IMR-90 (cell line): Measurements from ENCODE around the gene NPIPB2. TPM values are rescaled to one million over a fixed set of nuclear protein-coding genes. Genes with fewer than 3 reads are reported as not detected.

Experiments used
- ATAC-seq: fragments of 200-7000 bp; cut with Tn5 transposase; 2 replicates; pipeline ENCODE4 v1.9.1; 2020; ENCODE audit warnings: low read depth, mild to moderate bottlenecking, moderate library complexity
- BruUV-seq: library from RNA; stranded (reverse); fragments of 400-500 nt; replicated peaks from 2 replicates; lab custom pipeline; 2021; lab: Mats Ljungman, UMichigan
- CTCF ChIA-PET: fragments of 300-600 bp; formaldehyde crosslinking; extraction: SDS; loops from one replicate; lab custom pipeline; 2021; ENCODE audit warnings: antibody characterized with exemption; lab: Yijun Ruan, JAX
- POLR2A ChIA-PET: fragments of 300-600 bp; sonication (Branson Sonifier 250); formaldehyde crosslinking; loops from one replicate; lab custom pipeline; 2022; ENCODE audit warnings: antibody characterized with exemption; ENCODE audit not compliant: unreplicated experiment; lab: Charles Lee
- DNase-seq: peaks from one replicate; pipeline ENCODE4 v3.0.0; 2013
- H2AFZ ChIP-seq: replicated peaks from 2 replicates; pipeline ENCODE3; 2013; ENCODE audit warnings: low read length, mild to moderate bottlenecking; ENCODE audit not compliant: poor library complexity
- H2AK5ac ChIP-seq: 2 replicates; pipeline ENCODE4 v1.6.1; 2013; ENCODE audit warnings: low read depth, low read length, inconsistent platforms
- H2AK9ac ChIP-seq: replicated peaks from 2 replicates; pipeline ENCODE3; 2013; ENCODE audit warnings: mild to moderate bottlenecking, low read depth, low read length, moderate library complexity; ENCODE audit not compliant: poor library complexity
- H2BK120ac ChIP-seq: 2 replicates; pipeline ENCODE4 v1.6.1; 2013; ENCODE audit warnings: low read depth, low read length, inconsistent platforms
- H2BK15ac ChIP-seq: 3 replicates; pipeline ENCODE4 v1.6.1; 2013; ENCODE audit warnings: low read depth, low read length, inconsistent platforms
- H2BK20ac ChIP-seq: 2 replicates; pipeline ENCODE4 v1.6.1; 2013; ENCODE audit warnings: low read depth, mild to moderate bottlenecking, inconsistent platforms, low read length, moderate library complexity
- H2BK5ac ChIP-seq: 2 replicates; pipeline ENCODE4 v1.6.1; 2013; ENCODE audit warnings: mild to moderate bottlenecking, low read depth, low read length, inconsistent platforms; ENCODE audit not compliant: poor library complexity, severe bottlenecking
- H3K14ac ChIP-seq: replicated peaks from 2 replicates; pipeline ENCODE4 v1.6.1; 2013; ENCODE audit warnings: low read depth, low read length, inconsistent platforms
- H3K18ac ChIP-seq: 2 replicates; pipeline ENCODE4 v1.6.1; 2013; ENCODE audit warnings: low read depth, low read length, control low read depth
- H3K23ac ChIP-seq: 2 replicates; pipeline ENCODE4 v1.6.1; 2013; ENCODE audit warnings: low read depth, low read length, inconsistent platforms
- H3K27ac ChIP-seq: 2 replicates; pipeline ENCODE4 v1.5.1; 2013; ENCODE audit warnings: mild to moderate bottlenecking, control low read depth, low read length; ENCODE audit not compliant: insufficient read depth
- H3K27me3 ChIP-seq: 2 replicates; pipeline ENCODE4 v1.6.1; 2013; ENCODE audit warnings: low read length; ENCODE audit not compliant: control insufficient read depth, insufficient read depth
- H3K36me3 ChIP-seq: 2 replicates; pipeline ENCODE4 v1.6.1; 2013; ENCODE audit warnings: low read length, mixed read lengths; ENCODE audit not compliant: control insufficient read depth, insufficient read depth
- H3K4ac ChIP-seq: 2 replicates; pipeline ENCODE4 v1.6.1; 2013; ENCODE audit warnings: low read depth, low read length, inconsistent platforms
- H3K4me1 ChIP-seq: 2 replicates; pipeline ENCODE4 v1.6.1; 2013; ENCODE audit warnings: low read length, mixed read lengths; ENCODE audit not compliant: control insufficient read depth, insufficient read depth
- H3K4me2 ChIP-seq: 2 replicates; pipeline ENCODE4 v1.6.1; 2013; ENCODE audit warnings: low read depth, mild to moderate bottlenecking, control low read depth, low read length, moderate library complexity
- H3K4me3 ChIP-seq: 2 replicates; pipeline ENCODE4 v1.5.1; 2013; ENCODE audit warnings: low read depth, mild to moderate bottlenecking, control low read depth, low read length, moderate library complexity; ENCODE audit not compliant: insufficient read depth
- H3K56ac ChIP-seq: 2 replicates; pipeline ENCODE4 v1.6.1; 2013; ENCODE audit warnings: low read length, inconsistent platforms; ENCODE audit not compliant: insufficient read depth; ENCODE audit errors: extremely low read depth
- H3K79me1 ChIP-seq, 2 experiments: 2 replicates each; pipeline ENCODE4 v1.6.1; 2013; ENCODE audit warnings: low read length in 2 of 2, inconsistent platforms in 1 of 2, low read depth in 1 of 2
- H3K9ac ChIP-seq: 2 replicates; pipeline ENCODE4 v1.6.1; 2013; ENCODE audit warnings: low read depth, low read length, control low read depth
- H3K9me1 ChIP-seq: 2 replicates; pipeline ENCODE4 v1.6.1; 2013; ENCODE audit warnings: low read length, inconsistent platforms; ENCODE audit not compliant: insufficient read depth
- H3K9me3 ChIP-seq: 2 replicates; pipeline ENCODE4 v1.6.1; 2013; ENCODE audit warnings: low read length; ENCODE audit not compliant: control insufficient read depth, insufficient read depth
- H4K20me1 ChIP-seq: 2 replicates; pipeline ENCODE4 v1.6.1; 2013; ENCODE audit warnings: low read length, inconsistent platforms; ENCODE audit not compliant: insufficient read depth
- H4K5ac ChIP-seq: 2 replicates; pipeline ENCODE4 v1.6.1; 2013; ENCODE audit warnings: mild to moderate bottlenecking, low read depth, low read length, control low read depth
- H4K8ac ChIP-seq, 2 experiments: 2 replicates each; pipeline ENCODE4 v1.6.1; 2013; ENCODE audit warnings: low read depth in 2 of 2, low read length in 2 of 2, control low read depth in 1 of 2, inconsistent platforms in 1 of 2
- H4K91ac ChIP-seq: 2 replicates; pipeline ENCODE4 v1.6.1; 2013; ENCODE audit warnings: low read depth, low read length, inconsistent platforms; ENCODE audit not compliant: insufficient read depth
- CHD1 ChIP-seq: IDR thresholded peaks from 2 replicates; pipeline ENCODE4 v1.6.1; 2012; ENCODE audit warnings: low read depth, low read length, improper control_type of control experiment
- FOS ChIP-seq: fragments of 150-350 bp; IDR thresholded peaks from 2 replicates; pipeline ENCODE4 v1.6.1; 2016; ENCODE audit warnings: low read depth, low read length
- MAFK ChIP-seq: IDR thresholded peaks from 2 replicates; pipeline ENCODE4 v1.6.1; 2012; ENCODE audit warnings: low read depth, low read length, improper control_type of control experiment
- MXI1 ChIP-seq: IDR thresholded peaks from 2 replicates; pipeline ENCODE4 v1.6.1; 2012; ENCODE audit warnings: low read depth, mild to moderate bottlenecking, low read length, moderate library complexity, borderline replicate concordance
- POLR2A ChIP-seq: IDR thresholded peaks from 2 replicates; pipeline ENCODE4 v1.6.1; 2012; ENCODE audit warnings: mild to moderate bottlenecking, low read depth, low read length
- RAD21 ChIP-seq: IDR thresholded peaks from 2 replicates; pipeline ENCODE4 v1.6.1; 2012; ENCODE audit warnings: low read length, improper control_type of control experiment
- WGBS, 2 experiments: methylation state at CpG; one replicate each; pipeline versions ENCODE4 v1.1.5 to v1.1.7; 2013; ENCODE audit warnings: missing lambda C conversion rate in 2 of 2; ENCODE audit not compliant: insufficient read length in 1 of 2; ENCODE audit errors: extremely low coverage in 2 of 2; 5-methylcytosine and 5-hydroxymethylcytosine counted together
- dilution Hi-C: fragments of 300-500 bp; cut with HindIII; formaldehyde crosslinking; loops from one replicate; pipeline ENCODE4 v1.14.3; 2018; ENCODE audit warnings: low sequenced_read_pairs; ENCODE audit not compliant: unreplicated experiment
- in situ Hi-C: fragments of 300-500 bp; cut with MboI; formaldehyde crosslinking; loops from 3 replicates; pipeline ENCODE4 v1.14.3; 2019; ENCODE audit warnings: low sequenced_read_pairs, inconsistent platforms, mixed read lengths
- intact Hi-C: fragments of 100-400 bp; cut with micrococcal nuclease; formaldehyde crosslinking; loops from 2 replicates; pipeline ENCODE4 v1.10.0; 2022
- polyA plus RNA-seq, 3 experiments: library from polyadenylated mRNA; depleted of rRNA; stranded (reverse); fragments of >200 nt; gene quantifications; 2 replicates each; pipeline ENCODE4 v1.2.3, GENCODE V29; 2012; ENCODE audit warnings: low replicate concordance in 1 of 3
- total RNA-seq: library from RNA; depleted of rRNA; stranded (reverse); fragments of >200 nt; gene quantifications from 2 replicates; pipeline ENCODE4 v1.2.3, GENCODE V29; 2012

NPIPB2 gene
- total and polyA plus RNA-seq, 2 of the 4 experiments (the other 2 are of a cell fraction): 2.2 to 7.7 TPM

DNA sequence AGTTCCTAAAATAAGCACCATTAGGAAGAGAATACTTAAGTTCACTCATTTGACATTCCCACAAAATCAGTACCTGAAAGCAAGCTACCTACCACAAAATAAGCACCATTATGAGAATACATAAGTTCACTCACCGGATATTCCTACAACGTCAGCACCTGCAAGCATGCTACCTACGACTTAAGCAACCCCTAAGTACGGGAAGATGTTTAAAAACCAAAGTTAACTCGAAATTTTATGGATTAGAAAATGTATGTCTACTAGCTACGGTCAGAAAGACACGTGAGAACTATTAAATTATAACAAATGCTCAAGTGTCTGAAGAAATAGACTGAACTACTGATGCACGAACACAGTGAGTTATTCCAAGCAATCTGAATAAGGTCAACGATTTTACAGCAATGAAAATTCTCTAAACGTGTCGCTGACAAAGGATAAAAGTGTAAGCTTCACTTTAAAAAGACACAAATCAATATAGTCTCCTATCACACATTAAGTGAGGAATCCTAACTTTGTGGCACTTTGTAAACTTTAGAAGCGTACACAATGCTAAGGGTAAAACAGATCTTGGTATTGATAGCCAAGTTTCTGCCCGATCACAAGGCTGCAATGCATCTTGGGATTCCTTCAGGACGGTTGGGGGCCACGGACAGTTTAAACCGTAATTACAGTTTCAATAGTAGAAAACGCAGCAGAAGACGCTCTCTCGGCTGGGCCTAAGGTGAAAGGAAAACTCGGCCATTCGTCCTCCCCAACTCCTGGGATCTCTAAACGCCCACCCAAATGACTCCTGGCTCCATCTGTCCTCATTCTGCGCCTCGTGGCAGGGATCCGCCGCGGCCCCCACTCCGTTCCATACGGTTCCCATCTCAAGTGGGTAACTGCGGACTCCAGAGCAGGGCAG is 27.4 kb downstream of the NPIPB2 start:
- Histone ChIP-seq H2BK5ac (peak overlapping the region; percentile 48), H2AFZ (peak overlapping the region; percentile 97), H3K18ac (no peak overlapping the region; the same call in 1 of the 2 replicates), H2BK20ac (no peak overlapping the region), H3K4me1 (peaks cover 19% of the 10 kb centered on the region), H3K36me3 (peaks cover 2% of the 10 kb centered on the region; the same call in 1 of the 2 replicates), H3K9ac (peak overlapping the region; percentile 78), H2AK9ac (peak overlapping the region; percentile 90), H3K56ac (peak overlapping the region; percentile 58), H2AK5ac (peak overlapping the region; percentile 22), H2BK15ac (no peak overlapping the region), H3K14ac (peak overlapping the region; percentile 80), H3K4me2 (peak overlapping the region; percentile 97), H3K4me3 (peak overlapping the region; percentile 94), H4K5ac (peak overlapping the region; percentile 5; the same call in 1 of the 2 replicates), H3K23ac (peak overlapping the region; percentile 95), H4K20me1 (peaks cover 54% of the 10 kb centered on the region), H3K9me1 (peaks cover 10% of the 10 kb centered on the region), H3K4ac (peak overlapping the region; percentile 81), H3K27ac (peak overlapping the region; percentile 87), H2BK120ac (0 out of 2 replicates have a peak overlapping the region, but pooled peaks have one; percentile 48), H3K9me3 (no peaks in the 10 kb centered on the region), H3K27me3 (no peaks in the 10 kb centered on the region; the same call in 1 of the 2 replicates), H3K79me1 (peaks cover 0 to 45% of the 10 kb centered on the region in 2 experiments; a peak in 3 of 4 replicates), H4K8ac (peak overlapping the region; percentile 53 to 58; a peak in 3 of 4 replicates), H4K91ac (peak overlapping the region; percentile 13; the same call in 1 of the 2 replicates)
- POLR2A ChIA-PET: no interaction called here
- no peak for TF ChIP-seq POLR2A
- no peak for TF ChIP-seq MXI1
- no peak for TF ChIP-seq FOS
- no peak for TF ChIP-seq CHD1
- no peak for TF ChIP-seq MAFK
- no peak for TF ChIP-seq RAD21
- ATAC-seq (no peak), DNase-seq (peak; percentile 28)
- intact Hi-C loops (loop anchor here (1.0 to 5.0 kb wide), 3 partner anchors 63 to 143 kb away; partner anchors contain the start of gene SNX29), dilution Hi-C loops (no loop called here), in situ Hi-C loops (no loop called here)
- CTCF ChIA-PET: no interaction called here
- no TSS peak for BruUV-seq
- WGBS, 2 experiments: 0% methylated on average over 9 of the region's 30 CpGs; no CpG with 5 or more reads in 1 of the 2 experiments
